HG02852 (cell line): ENCODE data around the gene HBQ1.
"Not testable (repeated sequence)": the region's sequence is repeated elsewhere in the genome, so short reads cannot be mapped to it uniquely, and the experiment has no call there.

Source experiments
- ATAC-seq: cut with Tn5 transposase; IDR thresholded peaks from one replicate; pipeline ENCODE4 v1.9.1; 2021; ENCODE audit warnings: mild to moderate bottlenecking, moderate library complexity; ENCODE audit not compliant: unreplicated experiment

The HBQ1 gene

GRCh38 chr16:160242-160641 is 20.0 kb upstream of the HBQ1 start:
- not testable (repeated sequence) for ATAC-seq

DNA sequence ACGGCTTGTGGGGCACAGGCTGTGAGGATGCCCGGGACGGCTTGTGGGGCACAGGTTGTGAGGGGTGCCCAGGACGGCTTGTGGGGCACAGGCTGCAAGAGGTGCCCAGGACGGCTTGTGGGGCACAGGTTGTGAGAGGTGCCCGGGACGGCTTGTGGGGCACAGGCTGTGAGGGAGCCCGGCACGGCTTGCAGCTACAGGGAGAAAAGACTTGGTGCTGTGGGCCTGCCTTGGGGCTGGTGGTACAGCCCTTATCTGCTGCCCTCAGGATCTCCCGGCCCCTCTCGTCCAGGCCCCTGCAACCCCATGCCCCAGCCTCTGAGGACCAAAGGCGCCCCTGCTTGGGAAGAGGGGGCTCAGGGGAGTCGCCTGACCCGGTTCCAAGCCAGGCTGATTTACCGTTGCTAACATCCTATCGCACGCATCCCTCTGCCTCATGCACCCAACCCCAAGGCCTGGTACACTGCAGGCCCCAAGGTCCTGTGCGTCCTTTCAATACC is 19.5 kb upstream of the HBQ1 start:
- no peak for ATAC-seq

- no peak for ATAC-seq
Observed at GRCh38 chr16:162271-162991, 17.8 kb upstream of the HBQ1 start.

DNA sequence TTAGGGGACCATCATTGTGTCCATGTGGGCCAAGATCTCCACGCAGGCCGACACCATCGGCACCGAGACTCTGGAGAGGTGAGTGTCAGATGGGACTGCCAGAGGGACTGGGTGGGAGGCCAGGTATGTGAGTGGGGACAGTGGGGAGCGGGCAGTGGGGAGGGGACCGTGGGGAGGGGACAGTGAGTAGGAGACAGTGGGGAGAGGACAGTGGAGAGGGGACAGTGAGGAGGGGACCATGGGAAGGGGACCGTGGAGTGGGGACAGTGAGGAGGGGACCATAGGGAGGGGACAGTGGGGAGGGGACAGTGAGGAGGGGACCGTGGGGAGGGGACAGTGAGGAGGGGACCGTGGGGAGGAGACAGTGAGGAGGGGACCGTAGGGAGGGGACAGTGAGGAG is 17.1 kb upstream of the HBQ1 start:
- not testable (repeated sequence) for ATAC-seq

DNA sequence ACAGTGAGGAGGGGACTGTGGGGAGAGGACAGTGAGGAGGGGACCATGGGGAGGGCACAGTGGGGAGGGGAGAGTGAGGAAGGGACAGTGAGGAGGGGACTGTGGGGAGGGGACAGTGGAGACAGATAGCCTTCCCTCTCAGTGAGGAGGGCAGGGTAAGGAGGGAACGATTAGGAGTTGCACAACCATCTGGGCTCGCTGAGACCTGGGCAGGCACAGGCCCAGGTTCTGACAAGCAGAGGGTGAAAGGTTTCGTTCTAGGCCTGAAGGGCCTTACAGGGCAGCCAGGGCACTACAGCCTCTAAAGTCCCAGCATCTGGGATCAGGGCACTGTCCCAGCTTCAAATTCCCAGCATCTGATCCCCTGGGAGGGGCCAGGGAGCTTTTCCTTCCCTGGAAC is 16.6 kb upstream of the HBQ1 start:
- ATAC-seq: not testable (repeated sequence)

- not testable (repeated sequence) for ATAC-seq
Observed at GRCh38 chr16:164134-164823, 16.0 kb upstream of the HBQ1 start.

GRCh38 chr16:164827-165538 is 15.3 kb upstream of the HBQ1 start:
- no peak for ATAC-seq

GRCh38 chr16:165539-166374 is 14.5 kb upstream of the HBQ1 start, which contains the start of gene HBM:
TSS of gene HBM (plus strand) at chr16:165978. CDS start at chr16:165998, 20 bp downstream.
- ATAC-seq: no peak

- ATAC-seq: no peak
Observed at GRCh38 chr16:166375-167121, 13.7 kb upstream of the HBQ1 start.

DNA sequence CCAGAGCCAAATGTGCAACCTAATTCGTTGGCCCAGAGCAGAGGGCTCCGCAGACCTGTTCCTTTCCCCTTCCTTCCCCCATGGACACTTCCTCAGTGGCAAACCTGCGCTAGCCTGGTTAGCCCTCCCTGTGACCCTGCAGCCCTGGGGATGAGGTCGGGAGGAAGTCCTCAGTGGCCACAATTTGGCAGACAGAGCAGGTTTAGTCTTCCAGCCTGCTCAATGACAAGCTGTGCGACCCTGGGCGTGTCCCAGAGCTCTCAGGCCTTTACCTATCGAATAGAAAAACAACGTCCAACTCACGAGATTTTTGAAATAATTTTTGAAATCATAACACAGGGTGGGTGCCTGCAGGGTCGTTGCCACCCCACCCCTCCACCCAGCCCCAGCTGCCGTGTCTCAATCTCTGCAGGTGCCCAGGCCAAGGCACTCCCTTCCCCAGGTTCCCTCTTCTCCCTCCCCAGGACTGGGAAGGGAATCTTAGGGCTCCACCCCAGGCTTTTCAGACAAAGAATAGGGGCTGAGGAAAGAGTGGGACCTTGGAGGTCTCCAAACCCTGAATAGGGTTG is 13.1 kb upstream of the HBQ1 start:
- no peak for ATAC-seq

GRCh38 chr16:168424-168823 is 11.8 kb upstream of the HBQ1 start:
- ATAC-seq: no peak

DNA sequence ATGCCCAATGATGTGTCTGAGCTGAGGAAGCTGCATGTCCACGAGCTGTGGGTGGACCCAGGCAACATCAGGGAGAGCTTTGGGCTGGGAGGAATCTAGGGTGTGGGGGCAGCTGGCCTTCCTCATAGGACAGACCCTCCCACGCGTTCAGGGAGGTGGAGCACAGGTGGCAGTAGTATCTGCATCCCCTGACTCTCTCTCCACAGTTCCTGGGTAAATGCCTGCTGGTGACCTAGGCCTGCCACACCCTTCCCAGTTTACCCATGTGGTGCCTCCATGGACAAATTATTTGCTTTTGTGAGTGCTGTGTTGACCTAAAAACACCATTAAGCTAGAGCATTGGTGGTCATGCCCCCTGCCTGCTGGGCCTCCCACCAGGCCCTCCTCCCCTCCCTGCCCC is 11.2 kb upstream of the HBQ1 start:
- no peak for ATAC-seq

GRCh38 chr16:170088-170507 is 10.2 kb upstream of the HBQ1 start:
- ATAC-seq: not testable (repeated sequence)

DNA sequence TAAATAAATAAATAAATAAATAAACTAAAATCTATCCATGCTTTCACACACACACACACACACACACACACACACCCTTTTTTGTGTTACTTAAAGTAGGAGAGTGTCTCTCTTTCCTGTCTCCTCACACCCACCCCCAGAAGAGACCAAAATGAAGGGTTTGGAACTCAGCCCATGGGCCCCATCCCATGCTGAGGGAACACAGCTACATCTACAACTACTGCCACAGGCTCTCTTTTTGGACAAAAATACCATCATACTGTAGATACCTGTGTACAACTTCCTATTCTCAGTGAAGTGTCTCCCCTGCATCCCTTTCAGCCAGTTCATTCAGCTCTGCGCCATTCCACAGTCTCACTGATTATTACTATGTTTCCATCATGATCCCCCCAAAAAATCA is 9.5 kb upstream of the HBQ1 start:
- ATAC-seq: no peak

GRCh38 chr16:172374-172941 is 7.8 kb upstream of the HBQ1 start, which contains the start of gene HBA2:
TSS of gene HBA2 (plus strand) at chr16:172876. CDS start at chr16:172913, 37 bp downstream.
- not testable (repeated sequence) for ATAC-seq

DNA sequence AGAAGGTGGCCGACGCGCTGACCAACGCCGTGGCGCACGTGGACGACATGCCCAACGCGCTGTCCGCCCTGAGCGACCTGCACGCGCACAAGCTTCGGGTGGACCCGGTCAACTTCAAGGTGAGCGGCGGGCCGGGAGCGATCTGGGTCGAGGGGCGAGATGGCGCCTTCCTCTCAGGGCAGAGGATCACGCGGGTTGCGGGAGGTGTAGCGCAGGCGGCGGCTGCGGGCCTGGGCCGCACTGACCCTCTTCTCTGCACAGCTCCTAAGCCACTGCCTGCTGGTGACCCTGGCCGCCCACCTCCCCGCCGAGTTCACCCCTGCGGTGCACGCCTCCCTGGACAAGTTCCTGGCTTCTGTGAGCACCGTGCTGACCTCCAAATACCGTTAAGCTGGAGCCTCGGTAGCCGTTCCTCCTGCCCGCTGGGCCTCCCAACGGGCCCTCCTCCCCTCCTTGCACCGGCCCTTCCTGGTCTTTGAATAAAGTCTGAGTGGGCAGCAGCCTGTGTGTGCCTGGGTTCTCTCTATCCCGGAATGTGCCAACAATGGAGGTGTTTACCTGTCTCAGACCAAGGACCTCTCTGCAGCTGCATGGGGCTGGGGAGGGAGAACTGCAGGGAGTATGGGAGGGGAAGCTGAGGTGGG is 6.9 kb upstream of the HBQ1 start:
- ATAC-seq: not testable (repeated sequence)

DNA sequence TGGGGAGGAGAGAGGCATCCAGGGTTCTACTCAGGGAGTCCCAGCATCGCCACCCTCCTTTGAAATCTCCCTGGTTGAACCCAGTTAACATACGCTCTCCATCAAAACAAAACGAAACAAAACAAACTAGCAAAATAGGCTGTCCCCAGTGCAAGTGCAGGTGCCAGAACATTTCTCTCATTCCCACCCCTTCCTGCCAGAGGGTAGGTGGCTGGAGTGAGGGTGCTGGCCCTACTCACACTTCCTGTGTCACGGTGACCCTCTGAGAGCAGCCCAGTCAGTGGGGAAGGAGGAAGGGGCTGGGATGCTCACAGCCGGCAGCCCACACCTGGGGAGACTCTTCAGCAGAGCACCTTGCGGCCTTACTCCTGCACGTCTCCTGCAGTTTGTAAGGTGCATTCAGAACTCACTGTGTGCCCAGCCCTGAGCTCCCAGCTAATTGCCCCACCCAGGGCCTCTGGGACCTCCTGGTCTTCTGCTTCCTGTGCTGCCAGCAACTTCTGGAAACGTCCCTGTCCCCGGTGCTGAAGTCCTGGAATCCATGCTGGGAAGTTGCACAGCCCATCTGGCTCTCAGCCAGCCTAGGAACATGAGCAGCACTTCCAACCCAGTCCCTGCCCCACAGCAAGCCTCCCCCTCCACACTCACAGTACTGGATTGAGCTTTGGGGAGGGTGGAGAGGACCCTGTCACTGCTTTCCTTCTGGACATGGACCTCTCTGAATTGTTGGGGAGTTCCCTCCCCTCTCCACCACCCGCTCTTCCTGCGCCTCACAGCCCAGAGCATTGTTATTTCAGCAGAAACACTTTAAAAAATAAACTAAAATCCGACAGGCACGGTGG is 6.1 kb upstream of the HBQ1 start:
- ATAC-seq: not testable (repeated sequence)
